Panc1 (cell line): ENCODE data around the gene EEF2K. TPM values are rescaled to one million over a fixed set of nuclear protein-coding genes. Genes with fewer than 3 reads are reported as not detected.

ENCODE experiments used
- ATAC-seq: fragments of 200-7000 bp; cut with Tn5 transposase; 2 replicates; pipeline ENCODE4 v1.9.1; 2020; ENCODE audit warnings: mild to moderate bottlenecking, moderate library complexity
- BruUV-seq: library from RNA; stranded (reverse); fragments of 400-500 nt; replicated peaks from 2 replicates; lab custom pipeline; 2021; lab: Mats Ljungman, UMichigan
- CTCF ChIA-PET: fragments of 300-600 bp; sonication (Branson Sonifier 250); formaldehyde crosslinking; loops from one replicate; lab custom pipeline; 2022; ENCODE audit warnings: antibody characterized with exemption; lab: Charles Lee
- POLR2A ChIA-PET: fragments of 300-600 bp; sonication (Branson Sonifier 250); formaldehyde crosslinking; loops from one replicate; lab custom pipeline; 2022; ENCODE audit warnings: antibody characterized with exemption; lab: Charles Lee
- DNase-seq: peaks from one replicate; pipeline ENCODE4 v3.0.0-alpha.2; 2010; ENCODE audit warnings: low read depth, low spot score
- H3K27ac ChIP-seq: 2 replicates; pipeline ENCODE4 v1.5.1; 2011; ENCODE audit warnings: mild to moderate bottlenecking, low read length, inconsistent platforms
- H3K27me3 ChIP-seq: fragments of 200-500 bp; sonication (Bioruptor generic); 2 replicates; pipeline ENCODE4 v1.6.0; 2014; ENCODE audit warnings: low read length, inconsistent platforms; ENCODE audit not compliant: control insufficient read depth, insufficient read depth
- H3K36me3 ChIP-seq: fragments of 200-500 bp; sonication (Bioruptor generic); 2 replicates; pipeline ENCODE4 v1.5.1; 2014; ENCODE audit warnings: inconsistent platforms, mild to moderate bottlenecking, low read length, moderate library complexity; ENCODE audit not compliant: control insufficient read depth, insufficient read depth
- H3K4me1 ChIP-seq: 2 replicates; pipeline ENCODE4 v1.5.1; 2011; ENCODE audit warnings: inconsistent platforms, mild to moderate bottlenecking, low read length, moderate library complexity; ENCODE audit not compliant: control insufficient read depth, insufficient read depth
- H3K4me3 ChIP-seq, 2 experiments: 2 replicates each; pipeline ENCODE4 v1.5.1; 2011 to 2012; ENCODE audit warnings: low read depth in 2 of 2, low read length in 2 of 2, mild to moderate bottlenecking in 2 of 2, inconsistent platforms in 1 of 2, moderate library complexity in 1 of 2
- H3K9me3 ChIP-seq: fragments of 200-500 bp; sonication (Bioruptor generic); 2 replicates; pipeline ENCODE4 v1.5.1; 2014; ENCODE audit warnings: low read depth, mild to moderate bottlenecking, inconsistent platforms, low read length, moderate library complexity; ENCODE audit not compliant: control insufficient read depth, insufficient read depth
- POLR2AphosphoS5 ChIP-seq: IDR thresholded peaks from 2 replicates; pipeline ENCODE4 v1.6.1; 2012; ENCODE audit warnings: mild to moderate bottlenecking, low read depth, low read length, moderate library complexity
- SIN3A ChIP-seq: IDR thresholded peaks from 2 replicates; pipeline ENCODE4 v1.6.1; 2012; ENCODE audit warnings: low read depth, mild to moderate bottlenecking, low read length, moderate library complexity, borderline replicate concordance; ENCODE audit not compliant: insufficient read depth
- TCF7L2 ChIP-seq: IDR thresholded peaks from 2 replicates; pipeline ENCODE4 v1.6.1; 2011; ENCODE audit warnings: mild to moderate bottlenecking, low read depth, low read length, inconsistent platforms
- in situ Hi-C: cut with HindIII; loops from 2 replicates; pipeline ENCODE4 v1.10.0; 2016; ENCODE audit warnings: low sequenced_read_pairs, low pct_unique_long_range_greater_than_20kb
- intact Hi-C: fragments of 100-400 bp; cut with micrococcal nuclease; formaldehyde crosslinking; loops from one replicate; pipeline ENCODE4 v1.10.0; 2022; ENCODE audit not compliant: unreplicated experiment
- total RNA-seq: library from RNA; stranded (reverse); gene quantifications from one replicate; pipeline ENCODE4 v1.2.1, GENCODE V29; 2021; ENCODE audit not compliant: unreplicated experiment
- TF ChIP-seq, protein P1 (sequence below): fragments of 450-650 bp; IDR thresholded peaks from 2 replicates; pipeline ENCODE4 v1.5.1; 2017; ENCODE audit warnings: mild to moderate bottlenecking
- TF ChIP-seq, protein P2 (sequence below), 2 experiments: IDR thresholded peaks; 2 replicates each; pipeline ENCODE4 v1.6.1; 2011 to 2012; ENCODE audit warnings: low read depth in 2 of 2, control low read depth in 1 of 2, low read length in 1 of 2, mild to moderate bottlenecking in 1 of 2, moderate library complexity in 1 of 2; ENCODE audit not compliant: insufficient read depth in 1 of 2

Gene EEF2K
- total RNA-seq, 1 experiment from 2014 or later, result 15.0 TPM

DNA sequence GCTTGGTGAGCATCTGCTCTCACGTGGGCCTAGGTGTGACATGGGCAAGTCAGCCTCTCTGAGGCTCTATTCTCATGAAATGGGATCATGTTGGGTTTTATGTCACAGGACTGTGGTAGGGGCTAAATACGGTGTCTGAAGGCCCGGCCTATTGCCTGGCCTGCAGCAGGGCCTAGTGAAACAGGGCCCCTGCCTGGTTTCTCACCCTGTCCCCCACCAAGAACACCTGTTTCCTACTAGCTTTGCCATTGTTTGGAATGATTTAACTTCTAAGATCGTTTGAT lies 120.2 kb downstream of the EEF2K start:
- ChIA-PET POLR2A (no interaction called here), CTCF (interaction anchor here (0.5 kb wide), 1 partner anchor 100 kb away, joined by 7 read pairs; no protein-coding TSS in a partner anchor)
- TF ChIP-seq TCF7L2, result no peak
- TF ChIP-seq, protein P1, sequence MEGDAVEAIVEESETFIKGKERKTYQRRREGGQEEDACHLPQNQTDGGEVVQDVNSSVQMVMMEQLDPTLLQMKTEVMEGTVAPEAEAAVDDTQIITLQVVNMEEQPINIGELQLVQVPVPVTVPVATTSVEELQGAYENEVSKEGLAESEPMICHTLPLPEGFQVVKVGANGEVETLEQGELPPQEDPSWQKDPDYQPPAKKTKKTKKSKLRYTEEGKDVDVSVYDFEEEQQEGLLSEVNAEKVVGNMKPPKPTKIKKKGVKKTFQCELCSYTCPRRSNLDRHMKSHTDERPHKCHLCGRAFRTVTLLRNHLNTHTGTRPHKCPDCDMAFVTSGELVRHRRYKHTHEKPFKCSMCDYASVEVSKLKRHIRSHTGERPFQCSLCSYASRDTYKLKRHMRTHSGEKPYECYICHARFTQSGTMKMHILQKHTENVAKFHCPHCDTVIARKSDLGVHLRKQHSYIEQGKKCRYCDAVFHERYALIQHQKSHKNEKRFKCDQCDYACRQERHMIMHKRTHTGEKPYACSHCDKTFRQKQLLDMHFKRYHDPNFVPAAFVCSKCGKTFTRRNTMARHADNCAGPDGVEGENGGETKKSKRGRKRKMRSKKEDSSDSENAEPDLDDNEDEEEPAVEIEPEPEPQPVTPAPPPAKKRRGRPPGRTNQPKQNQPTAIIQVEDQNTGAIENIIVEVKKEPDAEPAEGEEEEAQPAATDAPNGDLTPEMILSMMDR, result no peak
- TF ChIP-seq, protein P2, sequence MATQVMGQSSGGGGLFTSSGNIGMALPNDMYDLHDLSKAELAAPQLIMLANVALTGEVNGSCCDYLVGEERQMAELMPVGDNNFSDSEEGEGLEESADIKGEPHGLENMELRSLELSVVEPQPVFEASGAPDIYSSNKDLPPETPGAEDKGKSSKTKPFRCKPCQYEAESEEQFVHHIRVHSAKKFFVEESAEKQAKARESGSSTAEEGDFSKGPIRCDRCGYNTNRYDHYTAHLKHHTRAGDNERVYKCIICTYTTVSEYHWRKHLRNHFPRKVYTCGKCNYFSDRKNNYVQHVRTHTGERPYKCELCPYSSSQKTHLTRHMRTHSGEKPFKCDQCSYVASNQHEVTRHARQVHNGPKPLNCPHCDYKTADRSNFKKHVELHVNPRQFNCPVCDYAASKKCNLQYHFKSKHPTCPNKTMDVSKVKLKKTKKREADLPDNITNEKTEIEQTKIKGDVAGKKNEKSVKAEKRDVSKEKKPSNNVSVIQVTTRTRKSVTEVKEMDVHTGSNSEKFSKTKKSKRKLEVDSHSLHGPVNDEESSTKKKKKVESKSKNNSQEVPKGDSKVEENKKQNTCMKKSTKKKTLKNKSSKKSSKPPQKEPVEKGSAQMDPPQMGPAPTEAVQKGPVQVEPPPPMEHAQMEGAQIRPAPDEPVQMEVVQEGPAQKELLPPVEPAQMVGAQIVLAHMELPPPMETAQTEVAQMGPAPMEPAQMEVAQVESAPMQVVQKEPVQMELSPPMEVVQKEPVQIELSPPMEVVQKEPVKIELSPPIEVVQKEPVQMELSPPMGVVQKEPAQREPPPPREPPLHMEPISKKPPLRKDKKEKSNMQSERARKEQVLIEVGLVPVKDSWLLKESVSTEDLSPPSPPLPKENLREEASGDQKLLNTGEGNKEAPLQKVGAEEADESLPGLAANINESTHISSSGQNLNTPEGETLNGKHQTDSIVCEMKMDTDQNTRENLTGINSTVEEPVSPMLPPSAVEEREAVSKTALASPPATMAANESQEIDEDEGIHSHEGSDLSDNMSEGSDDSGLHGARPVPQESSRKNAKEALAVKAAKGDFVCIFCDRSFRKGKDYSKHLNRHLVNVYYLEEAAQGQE (IDR thresholded peaks at IDR 0.05; ENCODE audit: insufficient read depth in 1 of 2, low read depth in 2 of 2, low read length in 1 of 2), result no peak
- no peak for TF ChIP-seq POLR2AphosphoS5
- no peak for TF ChIP-seq SIN3A
- H3K27ac ChIP-seq, result no peak overlapping the region
- in situ Hi-C loops (no loop called here), intact Hi-C loops (no loop called here)
- ATAC-seq (no peak), DNase-seq (no peak)
- no peaks in the 10 kb centered on the region for H3K27me3 ChIP-seq
- BruUV-seq, result no TSS peak
- H3K36me3 ChIP-seq, result no peaks in the 10 kb centered on the region; the same call in 1 of the 2 replicates
- H3K9me3 ChIP-seq, result no peaks in the 10 kb centered on the region
- no peaks in the 10 kb centered on the region for H3K4me1 ChIP-seq
- H3K4me3 ChIP-seq, result no peak overlapping the region

DNA sequence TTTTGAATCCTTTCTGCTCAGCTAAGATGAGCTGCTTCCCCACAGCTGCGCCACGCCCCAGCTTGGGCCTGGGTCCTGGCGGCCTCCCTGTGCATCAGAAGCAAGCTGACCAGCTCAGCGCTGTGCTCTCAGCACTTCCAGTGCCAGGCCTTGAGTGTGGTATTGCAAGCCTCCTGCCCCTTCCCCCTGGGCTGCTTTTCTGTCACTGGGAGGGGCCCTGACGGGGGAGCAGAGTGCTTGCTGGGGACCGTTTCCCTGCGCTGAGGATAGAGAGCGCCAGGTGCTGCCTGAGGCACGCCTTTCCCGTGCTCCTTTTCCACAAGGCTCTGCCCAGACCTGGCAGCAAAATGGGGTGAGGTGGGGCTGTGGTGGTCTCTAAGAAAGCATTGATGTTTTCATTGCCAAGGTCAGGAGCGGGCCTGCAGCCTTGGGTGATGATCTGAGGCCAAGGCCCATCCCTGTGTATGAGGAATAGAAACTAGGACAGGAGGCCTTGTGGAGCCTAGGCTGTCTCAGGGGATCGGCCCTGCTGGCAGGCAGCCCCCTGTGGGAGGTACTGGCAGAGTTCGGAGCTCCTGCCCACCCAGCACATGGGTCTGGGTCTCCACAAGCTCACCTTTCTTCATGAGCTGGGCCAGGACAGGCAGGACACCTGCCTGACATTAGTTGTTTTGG lies 120.8 kb downstream of the EEF2K start:
- H3K36me3 ChIP-seq, result no peaks in the 10 kb centered on the region; the same call in 1 of the 2 replicates

More for the DNA sequence above, 120.8 kb downstream of the EEF2K start:
- intact Hi-C loops (no loop called here), in situ Hi-C loops (no loop called here)
- H3K4me1 ChIP-seq, result no peaks in the 10 kb centered on the region
- ATAC-seq, result peak; percentile 19; the same call in 1 of the 2 replicates
- no peaks in the 10 kb centered on the region for H3K27me3 ChIP-seq
- no peak overlapping the region for H3K4me3 ChIP-seq
- H3K27ac ChIP-seq, result no peak overlapping the region
- TF ChIP-seq TCF7L2, result no peak
- no peak for TF ChIP-seq SIN3A
- TF ChIP-seq, protein P2 (IDR thresholded peaks at IDR 0.05; ENCODE audit: insufficient read depth in 1 of 2, low read depth in 2 of 2, low read length in 1 of 2), result no peak
- TF ChIP-seq, protein P1, result no peak
- TF ChIP-seq POLR2AphosphoS5, result no peak
- DNase-seq, result no peak
- POLR2A ChIA-PET, result interaction anchor here (0.5 kb wide), 1 partner anchor 49 kb away, joined by 3 read pairs; no protein-coding TSS in a partner anchor
- CTCF ChIA-PET, result no interaction called here
- H3K9me3 ChIP-seq, result no peaks in the 10 kb centered on the region
- BruUV-seq, result no TSS peak
